Karpas-422 (cell line): ENCODE measurements around the gene SNRNP70. TPM values are rescaled to one million over a fixed set of nuclear protein-coding genes. Genes with fewer than 3 reads are reported as not detected.

ENCODE experiments used
- DNase-seq: peaks from one replicate; pipeline ENCODE4 v3.0.0-alpha.2; 2015
- H2AFZ ChIP-seq: fragments of 200-600 bp; sonication (generic); 2 replicates; pipeline ENCODE4 v1.6.1; 2014; ENCODE audit warnings: antibody characterized with exemption, low read length, mixed read lengths
- H3K27ac ChIP-seq: fragments of 200-600 bp; sonication (generic); 2 replicates; pipeline ENCODE4 v1.5.1; 2014; ENCODE audit warnings: mild to moderate bottlenecking, low read length, moderate library complexity
- H3K27me3 ChIP-seq: fragments of 200-600 bp; sonication (generic); 2 replicates; pipeline ENCODE4 v1.6.1; 2014; ENCODE audit warnings: low read length, mixed read lengths
- H3K36me3 ChIP-seq: fragments of 200-600 bp; sonication (generic); 2 replicates; pipeline ENCODE4 v1.6.1; 2014; ENCODE audit warnings: low read length, mixed read lengths; ENCODE audit not compliant: insufficient read depth
- H3K4me1 ChIP-seq: fragments of 200-600 bp; sonication (generic); 2 replicates; pipeline ENCODE4 v1.6.1; 2014; ENCODE audit warnings: mild to moderate bottlenecking, low read length, mixed read lengths
- H3K4me2 ChIP-seq: fragments of 200-600 bp; sonication (generic); 2 replicates; pipeline ENCODE4 v1.6.1; 2014; ENCODE audit warnings: low read length, low read depth, mild to moderate bottlenecking; ENCODE audit not compliant: poor library complexity, severe bottlenecking
- H3K4me3 ChIP-seq: fragments of 200-600 bp; sonication (generic); 2 replicates; pipeline ENCODE4 v1.5.1; 2014; ENCODE audit warnings: mild to moderate bottlenecking, antibody characterized with exemption, low read length, mixed read lengths
- H3K79me2 ChIP-seq: fragments of 200-600 bp; sonication (generic); 2 replicates; pipeline ENCODE4 v1.6.1; 2014; ENCODE audit warnings: mild to moderate bottlenecking, low read length, mixed read lengths
- H3K9ac ChIP-seq: fragments of 200-600 bp; sonication (generic); 2 replicates; pipeline ENCODE4 v1.6.0; 2014; ENCODE audit warnings: low read length
- H3K9me2 ChIP-seq: fragments of 200-600 bp; sonication (generic), shearing (Covaris generic); replicated peaks from 2 replicates; pipeline ENCODE4 v1.6.0; 2014; ENCODE audit warnings: mild to moderate bottlenecking, low read length, moderate library complexity; ENCODE audit not compliant: insufficient read depth
- H3K9me3 ChIP-seq: fragments of 300-700, 200-600 bp; sonication (generic); 2 replicates; pipeline ENCODE4 v1.6.1; 2014; ENCODE audit warnings: low read length, mixed read lengths
- H4K20me1 ChIP-seq: fragments of 200-600 bp; sonication (generic); 2 replicates; pipeline ENCODE4 v1.6.1; 2014; ENCODE audit warnings: mild to moderate bottlenecking, antibody characterized with exemption, low read length, low read depth; ENCODE audit not compliant: insufficient read depth
- total RNA-seq: library from RNA; depleted of rRNA; stranded (reverse); fragments of >200 nt; shearing (Covaris generic); gene quantifications from 2 replicates; pipeline ENCODE4 v1.2.3, GENCODE V29; 2014; ENCODE audit warnings: low replicate concordance

The SNRNP70 gene
- total RNA-seq, 1 experiment from 2014 or later: 420 TPM

- Histone ChIP-seq H3K9ac (no peak overlapping the region), H3K27me3 (no peaks in the 10 kb centered on the region)
These were observed 63.8 kb downstream of the SNRNP70 start for GRCh38 chr19:49148784-49149651.

GRCh38 chr19:49149652-49150105 is 64.4 kb downstream of the SNRNP70 start:
- DNase-seq: no peak
- H3K79me2 ChIP-seq: no peaks in the 10 kb centered on the region
- peak overlapping the region; percentile 25; the same call in 1 of the 2 replicates for H3K4me3 ChIP-seq
- no peak overlapping the region for H3K27ac ChIP-seq
- no peak overlapping the region for H2AFZ ChIP-seq
- no peaks in the 10 kb centered on the region for H3K36me3 ChIP-seq
- no peaks in the 10 kb centered on the region for H3K9me2 ChIP-seq
- H3K9me3 ChIP-seq: no peaks in the 10 kb centered on the region
- no peaks in the 10 kb centered on the region for H3K27me3 ChIP-seq
- H4K20me1 ChIP-seq: no peaks in the 10 kb centered on the region
- no peak overlapping the region for H3K9ac ChIP-seq
- H3K4me1 ChIP-seq: peaks cover 23% of the 10 kb centered on the region
- peak overlapping the region; percentile 49 for H3K4me2 ChIP-seq

More at GRCh38 chr19:49148784-49149651, 63.8 kb downstream of the SNRNP70 start:
- Histone ChIP-seq H3K4me3 (no peak overlapping the region), H3K79me2 (no peaks in the 10 kb centered on the region), H3K4me2 (no peak overlapping the region), H3K9me2 (no peaks in the 10 kb centered on the region), H3K27ac (no peak overlapping the region), H2AFZ (no peak overlapping the region), H4K20me1 (no peaks in the 10 kb centered on the region), H3K4me1 (peaks cover 23% of the 10 kb centered on the region), H3K36me3 (no peaks in the 10 kb centered on the region), H3K9me3 (no peaks in the 10 kb centered on the region)
- peak; percentile 89 for DNase-seq

- Histone ChIP-seq H3K4me1 (peaks cover 22% of the 10 kb centered on the region), H4K20me1 (no peaks in the 10 kb centered on the region), H3K4me3 (peak overlapping the region; percentile 25; the same call in 1 of the 2 replicates), H3K4me2 (peak overlapping the region; percentile 49), H3K79me2 (no peaks in the 10 kb centered on the region), H3K9me2 (no peaks in the 10 kb centered on the region), H3K36me3 (no peaks in the 10 kb centered on the region), H3K9ac (peak overlapping the region; percentile 24; the same call in 1 of the 2 replicates), H2AFZ (0 out of 2 replicates have a peak overlapping the region, but pooled peaks have one; percentile 23), H3K9me3 (no peaks in the 10 kb centered on the region), H3K27ac (no peak overlapping the region), H3K27me3 (no peaks in the 10 kb centered on the region)
- peak; percentile 74 for DNase-seq
These were observed 65.1 kb downstream of the SNRNP70 start for GRCh38 chr19:49150106-49150943.

DNA sequence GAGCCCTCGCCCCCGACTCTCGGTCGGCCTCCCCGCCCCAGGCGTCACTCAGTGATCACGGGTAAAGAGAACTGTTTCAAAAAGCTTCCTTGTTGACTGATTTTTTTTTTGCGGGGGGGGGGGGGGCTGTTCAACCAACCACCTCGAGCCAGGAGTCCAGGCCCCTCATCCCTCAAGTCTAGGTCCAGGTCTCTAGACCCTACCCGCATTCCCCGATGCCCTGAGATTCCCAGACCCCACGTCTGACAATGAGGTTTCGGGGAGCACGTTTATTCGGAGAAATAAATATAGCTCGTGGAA is 65.6 kb downstream of the SNRNP70 start:
- no peak overlapping the region for H2AFZ ChIP-seq
- H3K36me3 ChIP-seq: no peaks in the 10 kb centered on the region
- H3K4me3 ChIP-seq: no peak overlapping the region
- H3K27ac ChIP-seq: no peak overlapping the region
- no peaks in the 10 kb centered on the region for H3K9me2 ChIP-seq
- H3K79me2 ChIP-seq: no peaks in the 10 kb centered on the region
- peak overlapping the region; percentile 49 for H3K4me2 ChIP-seq
- H3K9me3 ChIP-seq: no peaks in the 10 kb centered on the region
- peaks cover 16% of the 10 kb centered on the region for H3K4me1 ChIP-seq
- no peak for DNase-seq
- no peaks in the 10 kb centered on the region for H4K20me1 ChIP-seq
- no peak overlapping the region for H3K9ac ChIP-seq
- H3K27me3 ChIP-seq: no peaks in the 10 kb centered on the region

GRCh38 chr19:49151267-49152118 is 66.2 kb downstream of the SNRNP70 start:
- peaks cover 11% of the 10 kb centered on the region for H3K4me1 ChIP-seq
- no peaks in the 10 kb centered on the region for H3K9me3 ChIP-seq
- H3K27me3 ChIP-seq: no peaks in the 10 kb centered on the region
- H3K79me2 ChIP-seq: no peaks in the 10 kb centered on the region
- no peaks in the 10 kb centered on the region for H4K20me1 ChIP-seq
- no peaks in the 10 kb centered on the region for H3K36me3 ChIP-seq
- H2AFZ ChIP-seq: no peak overlapping the region
- H3K27ac ChIP-seq: no peak overlapping the region
- H3K9ac ChIP-seq: no peak overlapping the region
- no peak overlapping the region for H3K4me2 ChIP-seq
- H3K4me3 ChIP-seq: no peak overlapping the region
- H3K9me2 ChIP-seq: no peaks in the 10 kb centered on the region
- DNase-seq: peak; percentile 76

DNA sequence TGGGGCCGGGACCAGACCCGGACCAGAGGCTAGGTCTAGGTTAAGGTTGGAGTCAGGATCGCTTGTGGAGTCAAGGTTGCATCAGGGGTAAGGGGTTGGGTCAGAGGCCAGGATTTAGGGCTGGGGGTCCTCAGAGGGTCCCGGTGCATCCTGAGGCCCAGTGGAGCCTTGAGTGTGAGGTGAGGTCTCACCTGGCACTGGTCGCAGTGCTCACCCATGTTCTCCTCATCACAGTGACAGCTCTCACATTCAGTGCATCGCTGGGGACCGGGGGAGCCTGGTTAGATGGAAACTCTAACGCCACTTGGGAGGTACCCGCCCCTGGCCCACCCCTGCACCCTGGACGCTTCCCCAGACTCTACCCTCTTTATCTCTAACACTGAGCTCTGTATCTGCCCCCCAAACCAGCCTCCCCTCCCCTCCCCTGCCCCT is 66.9 kb downstream of the SNRNP70 start:
- DNase-seq: no peak
- Histone ChIP-seq H3K9me2 (no peaks in the 10 kb centered on the region), H3K27ac (no peak overlapping the region), H3K27me3 (no peaks in the 10 kb centered on the region), H3K9me3 (no peaks in the 10 kb centered on the region), H4K20me1 (no peaks in the 10 kb centered on the region), H2AFZ (no peak overlapping the region), H3K79me2 (no peaks in the 10 kb centered on the region), H3K4me2 (no peak overlapping the region), H3K9ac (no peak overlapping the region), H3K4me1 (peaks cover 11% of the 10 kb centered on the region), H3K4me3 (no peak overlapping the region), H3K36me3 (no peaks in the 10 kb centered on the region)

GRCh38 chr19:49153167-49153809 is 68.0 kb downstream of the SNRNP70 start:
- no peaks in the 10 kb centered on the region for H4K20me1 ChIP-seq
- no peak overlapping the region for H2AFZ ChIP-seq
- no peak for DNase-seq
- no peak overlapping the region for H3K27ac ChIP-seq
- H3K4me3 ChIP-seq: no peak overlapping the region
- H3K9ac ChIP-seq: no peak overlapping the region
- H3K9me2 ChIP-seq: no peaks in the 10 kb centered on the region
- H3K79me2 ChIP-seq: no peaks in the 10 kb centered on the region
- H3K4me2 ChIP-seq: no peak overlapping the region
- no peaks in the 10 kb centered on the region for H3K9me3 ChIP-seq
- H3K27me3 ChIP-seq: no peaks in the 10 kb centered on the region
- H3K4me1 ChIP-seq: peaks cover 11% of the 10 kb centered on the region
- no peaks in the 10 kb centered on the region for H3K36me3 ChIP-seq
